Measurements from ENCODE around the gene LRRC32. TPM values are rescaled to one million over a fixed set of nuclear protein-coding genes. Genes with fewer than 3 reads are reported as not detected.
A peak's percentile ranks its signal among the peaks of the same experiment; 100 is the strongest.

The LRRC32 gene
- total and polyA plus RNA-seq, 4 experiments from 2014 or later = 0.38 to 0.56 (median 0.53) TPM; not detected in 1

- H3K27ac Mint-ChIP-seq = peak overlapping the region in 1 of 7 donors; percentile 4
- H3K4me3 Mint-ChIP-seq = no peak overlapping the region
- no peaks in the 10 kb centered on the region for H3K36me3 Mint-ChIP-seq
- CTCF ChIA-PET (ENCODE audit: partially characterized antibody) = no interaction called here
- H3K27me3 Mint-ChIP-seq = peaks cover 2 to 6% of the 10 kb centered on the region in 2 donors
- H3K9me3 Mint-ChIP-seq = peaks cover 0 to 9% (median 5%) of the 10 kb centered on the region in 8 donors
- POLR2A ChIA-PET (ENCODE audit: partially characterized antibody) = no interaction called here
- Histone ChIP-seq H3K36me3 (ENCODE audit: insufficient read depth, low read length) (no peaks in the 10 kb centered on the region), H3K27me3 (ENCODE audit: insufficient read depth, low read length) (no peaks in the 10 kb centered on the region), H3K9me3 (ENCODE audit: control insufficient read depth in 1 of 2, low read length in 2 of 2) (no peaks in the 10 kb centered on the region), H3K4me1 (ENCODE audit: insufficient read depth, low read length) (no peaks in the 10 kb centered on the region), H3K4me3 (ENCODE audit: low read length in 2 of 2) (no peak overlapping the region), H3K27ac (ENCODE audit: low read depth, low read length) (no peak overlapping the region)
- intact Hi-C loops (cut with micrococcal nuclease) = no loop called here
- DNase-seq = no peak
- H3K4me1 Mint-ChIP-seq = no peaks in the 10 kb centered on the region
Measured at GRCh38 chr11:76615950-76616349, 54.6 kb downstream of the LRRC32 start.

GRCh38 chr11:76614471-76615179 is 55.9 kb downstream of the LRRC32 start:
- Mint-ChIP-seq H3K36me3 (no peaks in the 10 kb centered on the region), H3K9me3 (peaks cover 0 to 9% (median 5%) of the 10 kb centered on the region in 8 donors), H3K4me3 (no peak overlapping the region), H3K27me3 (peaks cover 2 to 6% of the 10 kb centered on the region in 2 donors), H3K4me1 (no peaks in the 10 kb centered on the region), H3K27ac (no peak overlapping the region)
- no peaks in the 10 kb centered on the region for H3K9me3 ChIP-seq (ENCODE audit: control insufficient read depth in 1 of 2, low read length in 2 of 2)
- no peak overlapping the region for H3K4me3 ChIP-seq (ENCODE audit: low read length in 2 of 2)
- POLR2A ChIA-PET (ENCODE audit: partially characterized antibody) = no interaction called here
- intact Hi-C loops (cut with micrococcal nuclease) = no loop called here
- no peaks in the 10 kb centered on the region for H3K27me3 ChIP-seq (ENCODE audit: insufficient read depth, low read length)
- CTCF ChIA-PET (ENCODE audit: partially characterized antibody) = no interaction called here
- no peaks in the 10 kb centered on the region for H3K36me3 ChIP-seq (ENCODE audit: insufficient read depth, low read length)
- no peak overlapping the region for H3K27ac ChIP-seq (ENCODE audit: low read depth, low read length)
- no peaks in the 10 kb centered on the region for H3K4me1 ChIP-seq (ENCODE audit: insufficient read depth, low read length)
- DNase-seq = no peak

GRCh38 chr11:76613901-76614300 is 56.6 kb downstream of the LRRC32 start:
- Mint-ChIP-seq H3K4me1 (no peaks in the 10 kb centered on the region), H3K27me3 (peaks cover 2 to 6% of the 10 kb centered on the region in 2 donors), H3K4me3 (no peak overlapping the region), H3K36me3 (no peaks in the 10 kb centered on the region), H3K9me3 (peaks cover 0 to 8% (median 5%) of the 10 kb centered on the region in 8 donors), H3K27ac (peak overlapping the region in 1 of 7 donors; percentile 45)
- ChIA-PET CTCF (ENCODE audit: partially characterized antibody) (no interaction called here), POLR2A (ENCODE audit: partially characterized antibody) (no interaction called here)
- Histone ChIP-seq H3K4me1 (ENCODE audit: insufficient read depth, low read length) (no peaks in the 10 kb centered on the region), H3K9me3 (ENCODE audit: control insufficient read depth in 1 of 2, low read length in 2 of 2) (no peaks in the 10 kb centered on the region), H3K27me3 (ENCODE audit: insufficient read depth, low read length) (no peaks in the 10 kb centered on the region), H3K4me3 (ENCODE audit: low read length in 2 of 2) (no peak overlapping the region), H3K27ac (ENCODE audit: low read depth, low read length) (no peak overlapping the region), H3K36me3 (ENCODE audit: insufficient read depth, low read length) (no peaks in the 10 kb centered on the region)
- intact Hi-C loops (cut with micrococcal nuclease) = no loop called here
- DNase-seq = no peak

- Histone ChIP-seq H3K27ac (ENCODE audit: low read depth, low read length) (no peak overlapping the region), H3K27me3 (ENCODE audit: insufficient read depth, low read length) (no peaks in the 10 kb centered on the region), H3K4me3 (ENCODE audit: low read length in 2 of 2) (no peak overlapping the region), H3K4me1 (ENCODE audit: insufficient read depth, low read length) (no peaks in the 10 kb centered on the region), H3K9me3 (ENCODE audit: control insufficient read depth in 1 of 2, low read length in 2 of 2) (no peaks in the 10 kb centered on the region), H3K36me3 (ENCODE audit: insufficient read depth, low read length) (no peaks in the 10 kb centered on the region)
- Mint-ChIP-seq H3K27me3 (peaks cover 2 to 4% of the 10 kb centered on the region in 2 donors), H3K36me3 (no peaks in the 10 kb centered on the region), H3K9me3 (no peaks in the 10 kb centered on the region), H3K4me1 (no peaks in the 10 kb centered on the region), H3K4me3 (no peak overlapping the region), H3K27ac (no peak overlapping the region)
- POLR2A ChIA-PET (ENCODE audit: partially characterized antibody) = no interaction called here
- DNase-seq = no peak
- CTCF ChIA-PET (ENCODE audit: partially characterized antibody) = no interaction called here
- intact Hi-C loops (cut with micrococcal nuclease) = no loop called here
Measured at GRCh38 chr11:76612226-76612625, 58.3 kb downstream of the LRRC32 start.

- no peaks in the 10 kb centered on the region for H3K27me3 ChIP-seq (ENCODE audit: insufficient read depth, low read length)
- no peak overlapping the region for H3K4me3 ChIP-seq (ENCODE audit: low read length in 2 of 2)
- Mint-ChIP-seq H3K4me3 (no peak overlapping the region), H3K4me1 (no peaks in the 10 kb centered on the region), H3K27me3 (peaks cover 0 to 2% of the 10 kb centered on the region in 2 donors), H3K36me3 (no peaks in the 10 kb centered on the region), H3K27ac (no peak overlapping the region), H3K9me3 (no peaks in the 10 kb centered on the region)
- ChIA-PET CTCF (ENCODE audit: partially characterized antibody) (no interaction called here), POLR2A (ENCODE audit: partially characterized antibody) (no interaction called here)
- H3K4me1 ChIP-seq (ENCODE audit: insufficient read depth, low read length) = no peaks in the 10 kb centered on the region
- H3K9me3 ChIP-seq (ENCODE audit: control insufficient read depth in 1 of 2, low read length in 2 of 2) = no peaks in the 10 kb centered on the region
- no peak overlapping the region for H3K27ac ChIP-seq (ENCODE audit: low read depth, low read length)
- no peaks in the 10 kb centered on the region for H3K36me3 ChIP-seq (ENCODE audit: insufficient read depth, low read length)
- no peak for DNase-seq
- intact Hi-C loops (cut with micrococcal nuclease) = no loop called here
Measured at GRCh38 chr11:76610871-76611475, 59.6 kb downstream of the LRRC32 start.

- CTCF ChIA-PET (ENCODE audit: partially characterized antibody) = no interaction called here
- no peaks in the 10 kb centered on the region for H3K4me1 Mint-ChIP-seq
- no peak overlapping the region for H3K27ac Mint-ChIP-seq
- DNase-seq = no peak
- H3K4me3 Mint-ChIP-seq = no peak overlapping the region
- POLR2A ChIA-PET (ENCODE audit: partially characterized antibody) = no interaction called here
- Histone ChIP-seq H3K27ac (ENCODE audit: low read depth, low read length) (no peak overlapping the region), H3K4me3 (ENCODE audit: low read length in 2 of 2) (no peak overlapping the region), H3K4me1 (ENCODE audit: insufficient read depth, low read length) (no peaks in the 10 kb centered on the region), H3K27me3 (ENCODE audit: insufficient read depth, low read length) (no peaks in the 10 kb centered on the region), H3K9me3 (ENCODE audit: control insufficient read depth in 1 of 2, low read length in 2 of 2) (no peaks in the 10 kb centered on the region), H3K36me3 (ENCODE audit: insufficient read depth, low read length) (no peaks in the 10 kb centered on the region)
- intact Hi-C loops (cut with micrococcal nuclease) = no loop called here
- no peaks in the 10 kb centered on the region for H3K27me3 Mint-ChIP-seq
- H3K9me3 Mint-ChIP-seq = no peaks in the 10 kb centered on the region
- no peaks in the 10 kb centered on the region for H3K36me3 Mint-ChIP-seq
Measured at GRCh38 chr11:76610371-76610770, 60.2 kb downstream of the LRRC32 start.

GRCh38 chr11:76609736-76610370 is 60.7 kb downstream of the LRRC32 start:
- Histone ChIP-seq H3K4me1 (ENCODE audit: insufficient read depth, low read length) (no peaks in the 10 kb centered on the region), H3K27me3 (ENCODE audit: insufficient read depth, low read length) (no peaks in the 10 kb centered on the region), H3K27ac (ENCODE audit: low read depth, low read length) (no peak overlapping the region), H3K9me3 (ENCODE audit: control insufficient read depth in 1 of 2, low read length in 2 of 2) (no peaks in the 10 kb centered on the region), H3K4me3 (ENCODE audit: low read length in 2 of 2) (no peak overlapping the region), H3K36me3 (ENCODE audit: insufficient read depth, low read length) (no peaks in the 10 kb centered on the region)
- intact Hi-C loops (cut with micrococcal nuclease) = no loop called here
- no peak overlapping the region for H3K4me3 Mint-ChIP-seq
- ChIA-PET CTCF (ENCODE audit: partially characterized antibody) (no interaction called here), POLR2A (ENCODE audit: partially characterized antibody) (no interaction called here)
- H3K9me3 Mint-ChIP-seq = no peaks in the 10 kb centered on the region
- no peaks in the 10 kb centered on the region for H3K4me1 Mint-ChIP-seq
- no peak overlapping the region for H3K27ac Mint-ChIP-seq
- no peak for DNase-seq
- H3K36me3 Mint-ChIP-seq = no peaks in the 10 kb centered on the region
- no peaks in the 10 kb centered on the region for H3K27me3 Mint-ChIP-seq

Data from CD4-positive, alpha-beta memory T cell (primary cell).